ENCODE measurements around the gene OSBP. TPM values are rescaled to one million over a fixed set of nuclear protein-coding genes. Genes with fewer than 3 reads are reported as not detected.

Gene OSBP
- total and polyA plus RNA-seq, 9 of the 15 experiments (the other 6 are each of a cell fraction or from before 2014, with no cell fraction given) = 11.7 to 49.0 (median 28.7) TPM

- peak; percentile 55 for TF ChIP-seq RBM25 (IDR thresholded peaks at IDR 0.05; ENCODE audit: low read depth, low read length, severe bottlenecking)
- no peak for TF ChIP-seq CAMTA2 (CRISPR knock-in tag; conservative IDR thresholded peaks at IDR 0.05)
Measured at GRCh38 chr11:59578369-59578768, 37.2 kb downstream of the OSBP start (continued).

- no peak for ATAC-seq
- peaks cover 60% of the 10 kb centered on the region for H3K36me3 ChIP-seq (ENCODE audit: control insufficient read depth, insufficient read depth, low read length)
- H3K4me3 ChIP-seq = no peak overlapping the region
- H3K9ac ChIP-seq (ENCODE audit: insufficient read depth in 1 of 2, low read depth in 2 of 2, low read length in 2 of 2) = no peak overlapping the region
- POLR2A ChIA-PET = interaction anchor here (0.9 to 1.5 kb wide), 2 partner anchors 10 to 14 kb away, joined by 3 to 4 read pairs; no protein-coding TSS in a partner anchor
- CTCF ChIA-PET (ENCODE audit: low intra/inter-chr PET ratio) = no interaction called here
- no peak overlapping the region for H3K4me2 ChIP-seq (ENCODE audit: insufficient read depth, low read length)
- H3K9me3 ChIP-seq (replicated peaks; ENCODE audit: control insufficient read depth, insufficient read depth, low read depth, low read length) = no peaks in the 10 kb centered on the region; the same call in 1 of the 2 replicates
- no peaks in the 10 kb centered on the region for H3K79me2 ChIP-seq (ENCODE audit: control insufficient read depth, insufficient read depth, low read length)
- H3K4me1 ChIP-seq (replicated peaks in 1 of 2; ENCODE audit: control insufficient read depth in 2 of 2, insufficient read depth in 2 of 2, low read length in 2 of 2) = no peaks in the 10 kb centered on the region
- no peak overlapping the region for H2AFZ ChIP-seq (ENCODE audit: low read depth, low read length)
- TF ChIP-seq ZSCAN29 (IDR thresholded peaks at IDR 0.05) (no peak), POLR2A (conservative IDR thresholded peaks at IDR 0.05) (no peak), MCM2 (IDR thresholded peaks at IDR 0.05; ENCODE audit: low read depth) (no peak), PTBP1 (IDR thresholded peaks at IDR 0.05; ENCODE audit: low read depth, low read length) (no peak), SIN3A (IDR thresholded peaks at IDR 0.05; ENCODE audit: borderline replicate concordance in 2 of 2, control insufficient read depth in 1 of 2, low read depth in 2 of 2, low read length in 2 of 2) (no peak), JUND (IDR thresholded peaks at IDR 0.05; ENCODE audit: borderline replicate concordance, low read depth, low read length) (no peak), JUND (tag; IDR thresholded peaks at IDR 0.05; ENCODE audit: borderline replicate concordance, low read depth, low read length) (no peak), BDP1 (IDR thresholded peaks at IDR 0.05; ENCODE audit: insufficient read depth, insufficient read length) (no peak), NEUROD1 (IDR thresholded peaks at IDR 0.05; ENCODE audit: borderline replicate concordance, low read depth, low read length, partially characterized antibody) (no peak), E2F5 (CRISPR knock-in tag; IDR thresholded peaks at IDR 0.05) (no peak), RBM17 (IDR thresholded peaks at IDR 0.05; ENCODE audit: borderline replicate concordance, low read depth, low read length) (no peak), ZNF395 (CRISPR knock-in tag; IDR thresholded peaks at IDR 0.05) (no peak)
- intact Hi-C loops (cut with micrococcal nuclease) = no loop called here
- no peak for FAIRE-seq
- no peak for DNase-seq (ENCODE audit: extremely low read depth in 1 of 4, low spot score in 3 of 4)
- no peaks in the 10 kb centered on the region for H3K27me3 ChIP-seq (ENCODE audit: control insufficient read depth in 2 of 2, insufficient read depth in 2 of 2, low read length in 2 of 2)
- no peaks in the 10 kb centered on the region for H3K9me1 ChIP-seq (ENCODE audit: control insufficient read depth, insufficient read depth, low read length)
- WGBS (ENCODE audit: insufficient coverage, low coverage, missing lambda C conversion rate) = 75% methylated on average over 1 of the region's 1 CpG
- no peaks in the 10 kb centered on the region for H4K20me1 ChIP-seq (replicated peaks; ENCODE audit: control insufficient read depth, insufficient read depth, low read length)
- no TSS peak for BruUV-seq (replicated peaks)
- in situ Hi-C loops (cut with MboI) = no loop called here
- no peak overlapping the region for H3K27ac ChIP-seq (ENCODE audit: extremely low read depth, low read depth, low read length)
Measured at GRCh38 chr11:59575505-59575904, 40.1 kb downstream of the OSBP start.

All from K562 (cell line).